ENCODE measurements around the gene FHIT. TPM values are rescaled to one million over a fixed set of nuclear protein-coding genes. Genes with fewer than 3 reads are reported as not detected.

Gene FHIT
- total and polyA plus RNA-seq, 10 of the 15 experiments (the other 5 are each of a cell fraction or from before 2014, with no cell fraction given), result 4.2 to 14.9 (median 9.4) TPM

- TF ChIP-seq REST (IDR thresholded peaks at IDR 0.05; ENCODE audit: low read depth, low read length) (no peak), TCF7 (IDR thresholded peaks at IDR 0.05; ENCODE audit: borderline replicate concordance) (no peak), USF1 (IDR thresholded peaks at IDR 0.05; ENCODE audit: borderline replicate concordance, extremely low read length, insufficient read depth, low read depth, low read length) (no peak), BCLAF1 (IDR thresholded peaks at IDR 0.05) (no peak), ZNF274 (IDR thresholded peaks at IDR 0.05; ENCODE audit: insufficient read depth, insufficient read length) (no peak)
These were observed 1064.9 kb downstream of the FHIT start (continued) for GRCh38 chr3:60186359-60186758.
